Activated naive CD4-positive, alpha-beta T cell treated with anti-CD3 and anti-CD28 coated beads, Interleukin-2, amount 50 U/mL, for 72 hours (primary cell): ENCODE data around the gene FOXP3. TPM values are rescaled to one million over a fixed set of nuclear protein-coding genes. Genes with fewer than 3 reads are reported as not detected.
"Not testable (repeated sequence)": the region's sequence is repeated elsewhere in the genome, so short reads cannot be mapped to it uniquely, and the experiment has no call there.

Experiments
- ATAC-seq, 2 donors: fragments of 150-1000 bp; cut with Tn5 transposase; 2 replicates each; pipeline ENCODE4 v1.10.0; 2021; ENCODE audit warnings: mild to moderate bottlenecking in 2 of 2, moderate library complexity in 2 of 2
- DNase-seq, 2 donors: peaks; one replicate each; pipeline ENCODE4 v3.0.0; 2021 to 2022; ENCODE audit warnings: low spot score in 2 of 2
- H3K27ac Mint-ChIP-seq, 2 donors: one replicate each; pipeline ENCODE4 v1.8.0; 2022; ENCODE audit warnings: mild to moderate bottlenecking in 2 of 2, mixed read lengths in 2 of 2
- H3K36me3 Mint-ChIP-seq, 2 donors: one replicate each; pipeline ENCODE4 v1.8.0; 2022; ENCODE audit warnings: mixed read lengths in 2 of 2
- H3K9me3 Mint-ChIP-seq, 2 donors: one replicate each; pipeline ENCODE4 v1.8.0; 2022; ENCODE audit warnings: mixed read lengths in 2 of 2
- total RNA-seq, 2 donors: library from RNA; stranded (reverse); gene quantifications; one replicate each; pipeline ENCODE4 v1.2.3, GENCODE V29; 2022

Gene FOXP3
- total RNA-seq: 10 to 100 TPM in 1 of 2 donors, 1 to 10 TPM in 1; 5.4 to 24.3 TPM

GRCh38 chrX:49264460-49264859, at the start of gene FOXP3:
Gene FOXP3, minus strand, starts transcription at chrX:49264710. Its CDS starts 6,205 bp downstream, at chrX:49258505.
- no peaks in the 10 kb centered on the region for H3K9me3 Mint-ChIP-seq
- H3K27ac Mint-ChIP-seq: peak within 1 kb of the TSS; percentile 88 to 90
- peaks cover 0 to 5% of the 10 kb centered on the region in 2 donors for H3K36me3 Mint-ChIP-seq
- ATAC-seq (no peak), DNase-seq (no peak)

- Mint-ChIP-seq H3K36me3 (no peaks in the 10 kb centered on the region), H3K9me3 (no peaks in the 10 kb centered on the region), H3K27ac (no peak overlapping the region)
- ATAC-seq (no peak), DNase-seq (no peak)
Measured at GRCh38 chrX:49312176-49312575, 47.7 kb upstream of the FOXP3 start.

- DNase-seq (no peak), ATAC-seq (no peak)
- no peaks in the 10 kb centered on the region for H3K36me3 Mint-ChIP-seq
- peak overlapping the region; percentile 52 to 92 for H3K27ac Mint-ChIP-seq
- H3K9me3 Mint-ChIP-seq: no peaks in the 10 kb centered on the region
Measured at GRCh38 chrX:49310371-49310770, 45.9 kb upstream of the FOXP3 start.

GRCh38 chrX:49309401-49309981, 45.0 kb upstream of the FOXP3 start:
- no peak for DNase-seq
- Mint-ChIP-seq H3K9me3 (no peaks in the 10 kb centered on the region), H3K36me3 (no peaks in the 10 kb centered on the region), H3K27ac (peak overlapping the region; percentile 86 to 92)
- peak; percentile 57 to 68 for ATAC-seq

- no peaks in the 10 kb centered on the region for H3K36me3 Mint-ChIP-seq
- ATAC-seq (peak; percentile 73 to 95), DNase-seq (peak in 1 of 2 donors; percentile 59)
- H3K9me3 Mint-ChIP-seq: no peaks in the 10 kb centered on the region
- peak overlapping the region; percentile 86 to 92 for H3K27ac Mint-ChIP-seq
Measured at GRCh38 chrX:49308604-49309269, 44.2 kb upstream of the FOXP3 start.

GRCh38 chrX:49307775-49308174, 43.3 kb upstream of the FOXP3 start:
- H3K9me3 Mint-ChIP-seq, DNase-seq, ATAC-seq, H3K36me3 Mint-ChIP-seq: not testable (repeated sequence)
- H3K27ac Mint-ChIP-seq: peak overlapping the region in 1 of 2 donors; percentile 92

GRCh38 chrX:49303346-49303745, 38.8 kb upstream of the FOXP3 start, which contains the start of gene GAGE10:
Gene GAGE10, plus strand, starts transcription at chrX:49303646. Its CDS starts 1,214 bp downstream, at chrX:49304860.
- Mint-ChIP-seq H3K27ac (no peak within 1 kb of the TSS), H3K9me3 (no peaks in the 10 kb centered on the region), H3K36me3 (no peaks in the 10 kb centered on the region)
- DNase-seq (no peak), ATAC-seq (no peak)

GRCh38 chrX:49300703-49301102, 36.2 kb upstream of the FOXP3 start:
- Mint-ChIP-seq H3K36me3 (no peaks in the 10 kb centered on the region), H3K9me3 (no peaks in the 10 kb centered on the region), H3K27ac (no peak overlapping the region)
- no peak for DNase-seq
- ATAC-seq: no peak

GRCh38 chrX:49299293-49299692, 34.8 kb upstream of the FOXP3 start:
- not testable (repeated sequence) for DNase-seq, H3K27ac Mint-ChIP-seq, H3K36me3 Mint-ChIP-seq, ATAC-seq, H3K9me3 Mint-ChIP-seq

GRCh38 chrX:49292400-49293362, 28.2 kb upstream of the FOXP3 start:
- no peaks in the 10 kb centered on the region for H3K36me3 Mint-ChIP-seq
- no peak for DNase-seq
- H3K9me3 Mint-ChIP-seq: no peaks in the 10 kb centered on the region
- H3K27ac Mint-ChIP-seq: peak overlapping the region in 1 of 2 donors; percentile 41
- peak; percentile 44 to 56 for ATAC-seq

GRCh38 chrX:49291615-49292337, 27.3 kb upstream of the FOXP3 start:
- Mint-ChIP-seq H3K36me3 (no peaks in the 10 kb centered on the region), H3K9me3 (no peaks in the 10 kb centered on the region), H3K27ac (peak overlapping the region; percentile 41 to 91)
- DNase-seq (peak in 1 of 2 donors; percentile 82), ATAC-seq (peak; percentile 78 to 86)

GRCh38 chrX:49290215-49290614, 25.7 kb upstream of the FOXP3 start:
- Mint-ChIP-seq H3K27ac (no peak overlapping the region), H3K9me3 (no peaks in the 10 kb centered on the region), H3K36me3 (no peaks in the 10 kb centered on the region)
- DNase-seq (no peak), ATAC-seq (no peak)

GRCh38 chrX:49287665-49288064, 23.2 kb upstream of the FOXP3 start:
- DNase-seq (no peak), ATAC-seq (no peak)
- H3K27ac Mint-ChIP-seq: no peak overlapping the region
- H3K36me3 Mint-ChIP-seq: no peaks in the 10 kb centered on the region
- no peaks in the 10 kb centered on the region for H3K9me3 Mint-ChIP-seq

GRCh38 chrX:49286581-49286980, 22.1 kb upstream of the FOXP3 start:
- ATAC-seq: no peak
- Mint-ChIP-seq H3K36me3 (no peaks in the 10 kb centered on the region), H3K27ac (no peak overlapping the region)

GRCh38 chrX:49286136-49286535, 21.6 kb upstream of the FOXP3 start:
- no peaks in the 10 kb centered on the region for H3K9me3 Mint-ChIP-seq
- no peak for ATAC-seq
- DNase-seq: no peak
- H3K27ac Mint-ChIP-seq: no peak overlapping the region
- no peaks in the 10 kb centered on the region for H3K36me3 Mint-ChIP-seq

More at GRCh38 chrX:49286581-49286980, 22.1 kb upstream of the FOXP3 start:
- no peak for DNase-seq
- H3K9me3 Mint-ChIP-seq: no peaks in the 10 kb centered on the region

GRCh38 chrX:49284212-49284611, 19.7 kb upstream of the FOXP3 start:
- ATAC-seq: no peak
- no peak for DNase-seq
- Mint-ChIP-seq H3K27ac (peak overlapping the region in 1 of 2 donors; percentile 60), H3K9me3 (no peaks in the 10 kb centered on the region), H3K36me3 (no peaks in the 10 kb centered on the region)
